H9 (cell line): ENCODE measurements around the gene MKNK2. TPM values are rescaled to one million over a fixed set of nuclear protein-coding genes. Genes with fewer than 3 reads are reported as not detected.

Source experiments
- DNase-seq: peaks from one replicate; pipeline ENCODE4 v3.0.0-alpha.2; 2017
- H2AFZ ChIP-seq: one replicate; pipeline ENCODE4 v1.6.1; 2013; ENCODE audit warnings: mild to moderate bottlenecking, low read length, control low read depth, moderate library complexity
- H2AK5ac ChIP-seq: 2 replicates; pipeline ENCODE4 v1.6.1; 2013; ENCODE audit warnings: low read length, control low read depth, mixed read lengths; ENCODE audit not compliant: insufficient read length
- H2BK120ac ChIP-seq: one replicate; pipeline ENCODE4 v1.6.1; 2013; ENCODE audit warnings: low read depth, mild to moderate bottlenecking, low read length, control low read depth, inconsistent platforms; ENCODE audit not compliant: poor library complexity, severe bottlenecking
- H2BK12ac ChIP-seq: 2 replicates; pipeline ENCODE4 v1.6.1; 2013; ENCODE audit warnings: low read length, control low read depth, mixed read lengths, low read depth; ENCODE audit not compliant: insufficient read length
- H2BK15ac ChIP-seq: 2 replicates; pipeline ENCODE4 v1.6.1; 2013; ENCODE audit warnings: low read depth, low read length, control low read depth
- H2BK20ac ChIP-seq: one replicate; pipeline ENCODE4 v1.6.1; 2013; ENCODE audit warnings: low read depth, mild to moderate bottlenecking, low read length, control low read depth, inconsistent platforms; ENCODE audit not compliant: poor library complexity, severe bottlenecking
- H2BK5ac ChIP-seq: 2 replicates; pipeline ENCODE4 v1.6.1; 2013; ENCODE audit warnings: low read length, control low read depth, mixed read lengths; ENCODE audit not compliant: insufficient read length
- H3K14ac ChIP-seq: 2 replicates; pipeline ENCODE4 v1.6.1; 2013; ENCODE audit warnings: low read length, control low read depth; ENCODE audit not compliant: insufficient read depth
- H3K18ac ChIP-seq: 2 replicates; pipeline ENCODE4 v1.6.1; 2013; ENCODE audit warnings: low read depth, mild to moderate bottlenecking, mixed read lengths, low read length, control low read depth; ENCODE audit not compliant: insufficient read length
- H3K23ac ChIP-seq: 2 replicates; pipeline ENCODE4 v1.6.1; 2013; ENCODE audit warnings: low read length, control low read depth, mixed read lengths, low read depth; ENCODE audit not compliant: insufficient read length
- H3K23me2 ChIP-seq: 2 replicates; pipeline ENCODE4 v1.6.1; 2013; ENCODE audit warnings: low read depth, mild to moderate bottlenecking, mixed read lengths, low read length, control low read depth; ENCODE audit not compliant: insufficient read length, poor library complexity, severe bottlenecking
- H3K27ac ChIP-seq: 2 replicates; pipeline ENCODE4 v1.5.1; 2013; ENCODE audit warnings: low read length, control low read depth, mixed read lengths, low read depth; ENCODE audit not compliant: insufficient read length
- H3K27me3 ChIP-seq: 2 replicates; pipeline ENCODE4 v1.6.1; 2013; ENCODE audit warnings: low read length, control low read depth, inconsistent platforms; ENCODE audit not compliant: insufficient read depth
- H3K4ac ChIP-seq: 2 replicates; pipeline ENCODE4 v1.6.1; 2013; ENCODE audit warnings: low read depth, mild to moderate bottlenecking, control low read depth, inconsistent platforms, low read length, moderate library complexity
- H3K4me1 ChIP-seq: 2 replicates; pipeline ENCODE4 v1.6.1; 2013; ENCODE audit warnings: low read length, control low read depth, inconsistent platforms; ENCODE audit not compliant: insufficient read depth
- H3K4me2 ChIP-seq: 2 replicates; pipeline ENCODE4 v1.6.1; 2013; ENCODE audit warnings: low read length, control low read depth, mixed read lengths; ENCODE audit not compliant: insufficient read length, insufficient read depth
- H3K56ac ChIP-seq: 2 replicates; pipeline ENCODE4 v1.6.1; 2013; ENCODE audit warnings: low read depth, mild to moderate bottlenecking, mixed read lengths, low read length, control low read depth; ENCODE audit not compliant: insufficient read length
- H3K79me1 ChIP-seq: 2 replicates; pipeline ENCODE4 v1.6.1; 2013; ENCODE audit warnings: low read depth, mild to moderate bottlenecking, moderate library complexity, low read length, control low read depth, inconsistent platforms; ENCODE audit not compliant: insufficient read depth, poor library complexity, severe bottlenecking
- H3K79me2 ChIP-seq: 2 replicates; pipeline ENCODE4 v1.6.1; 2013; ENCODE audit warnings: low read length, control low read depth, inconsistent platforms; ENCODE audit not compliant: insufficient read depth
- H3K9ac ChIP-seq: 2 replicates; pipeline ENCODE4 v1.6.1; 2013; ENCODE audit warnings: low read length, control low read depth, mixed read lengths; ENCODE audit not compliant: insufficient read length; ENCODE audit errors: extremely low read depth
- H3K9me3 ChIP-seq: one replicate; pipeline ENCODE4 v1.6.1; 2013; ENCODE audit warnings: low read depth, low read length, inconsistent platforms; ENCODE audit not compliant: control insufficient read depth
- H3T11ph ChIP-seq: one replicate; pipeline ENCODE4 v1.6.1; 2013; ENCODE audit warnings: mild to moderate bottlenecking, low read length, control low read depth, inconsistent platforms
- H4K20me1 ChIP-seq: one replicate; pipeline ENCODE4 v1.6.1; 2013; ENCODE audit not compliant: control insufficient read depth, insufficient read length, insufficient read depth
- H4K5ac ChIP-seq: 2 replicates; pipeline ENCODE4 v1.6.1; 2013; ENCODE audit warnings: low read depth, mild to moderate bottlenecking, mixed read lengths, low read length, control low read depth; ENCODE audit not compliant: insufficient read length
- H4K8ac ChIP-seq: replicated peaks from 2 replicates; pipeline ENCODE4 v1.6.1; 2013; ENCODE audit warnings: low read length, control low read depth, mixed read lengths, low read depth; ENCODE audit not compliant: insufficient read length
- H4K91ac ChIP-seq: 2 replicates; pipeline ENCODE4 v1.6.1; 2013; ENCODE audit warnings: low read depth, mild to moderate bottlenecking, moderate library complexity, mixed read lengths, low read length, control low read depth; ENCODE audit not compliant: insufficient read length
- H3K27ac Mint-ChIP-seq, 3 experiments: 2 replicates in 2 of 3; 3 replicates in 1 of 3; pipeline ENCODE4 v1.8.0; 2020 to 2021; ENCODE audit warnings: mixed read lengths in 3 of 3, mild to moderate bottlenecking in 1 of 3, moderate library complexity in 1 of 3
- H3K27me3 Mint-ChIP-seq: 2 replicates; pipeline ENCODE4 v1.8.0; 2021; ENCODE audit warnings: low read depth, mild to moderate bottlenecking, moderate library complexity, mixed read lengths
- H3K36me3 Mint-ChIP-seq, 3 experiments: 2 replicates in 2 of 3; 3 replicates in 1 of 3; pipeline ENCODE4 v1.8.0; 2020 to 2021; ENCODE audit warnings: low read depth in 3 of 3, mixed read lengths in 3 of 3; ENCODE audit not compliant: insufficient read depth in 1 of 3
- H3K4me1 Mint-ChIP-seq, 2 experiments: 2 replicates each; pipeline ENCODE4 v1.8.0; 2020; ENCODE audit warnings: mixed read lengths in 2 of 2
- H3K4me3 Mint-ChIP-seq, 2 experiments: 2 replicates in 1 of 2; 3 replicates in 1 of 2; pipeline ENCODE4 v1.8.0; 2020 to 2021; ENCODE audit warnings: mild to moderate bottlenecking in 2 of 2, mixed read lengths in 2 of 2, moderate library complexity in 1 of 2
- H3K9me3 Mint-ChIP-seq, 2 experiments: 2 replicates in 1 of 2; 3 replicates in 1 of 2; pipeline ENCODE4 v1.8.0; 2020; ENCODE audit warnings: mild to moderate bottlenecking in 2 of 2, mixed read lengths in 2 of 2, moderate library complexity in 1 of 2
- CTCF ChIP-seq: fragments of 200-600 bp; sonication (generic); conservative IDR thresholded peaks from 3 replicates; pipeline ENCODE4 v1.8.0; 2021; ENCODE audit warnings: antibody characterized with exemption, mild to moderate bottlenecking
- WGBS: extraction: QIAGEN DNeasy Blood & Tissue Kit; methylation state at CpG from one replicate; pipeline ENCODE4 v1.1.7; 2013; ENCODE audit warnings: missing lambda C conversion rate, low lambda C conversion rate, mixed read lengths; ENCODE audit not compliant: insufficient read length; ENCODE audit errors: extremely low coverage; 5-methylcytosine and 5-hydroxymethylcytosine counted together
- total RNA-seq: library from RNA; stranded (reverse); gene quantifications from 2 replicates; pipeline ENCODE4 v1.2.1, GENCODE V29; 2021

Gene MKNK2
- total RNA-seq, 1 experiment from 2014 or later: 153 TPM

GRCh38 chr19:1998712-1999708 lies 52.0 kb downstream of the MKNK2 start:
- H3K18ac ChIP-seq: no peak overlapping the region
- H3K27me3 ChIP-seq: no peaks in the 10 kb centered on the region
- no peaks in the 10 kb centered on the region for H3K9me3 ChIP-seq
- H3K4me1 ChIP-seq: no peaks in the 10 kb centered on the region
- peaks cover 5 to 10% of the 10 kb centered on the region in 2 experiments; a peak in 3 of 5 replicates for H3K9me3 Mint-ChIP-seq
- no CpG with 5 or more reads among the region's 52 CpGs for WGBS
- H3K4me2 ChIP-seq: no peak overlapping the region
- H4K5ac ChIP-seq: no peak overlapping the region
- no peaks in the 10 kb centered on the region for H3K79me2 ChIP-seq
- no peak overlapping the region for H3K14ac ChIP-seq
- H3K4ac ChIP-seq: no peak overlapping the region
- no peak overlapping the region for H4K8ac ChIP-seq
- no peak overlapping the region for H2BK20ac ChIP-seq
- no peaks in the 10 kb centered on the region for H3K23me2 ChIP-seq
- H3K27me3 Mint-ChIP-seq: no peaks in the 10 kb centered on the region; the same call in 1 of the 2 replicates
- H4K20me1 ChIP-seq: no peaks in the 10 kb centered on the region
- no peak overlapping the region for H2AK5ac ChIP-seq
- no peak for TF ChIP-seq CTCF
- no peak overlapping the region for H2BK12ac ChIP-seq
- no peak overlapping the region for H2BK120ac ChIP-seq
- H3K27ac Mint-ChIP-seq: no peak overlapping the region
- DNase-seq: no peak
- no peak overlapping the region for H2AFZ ChIP-seq
- H2BK5ac ChIP-seq: no peak overlapping the region
- H3K79me1 ChIP-seq: no peaks in the 10 kb centered on the region
- H3K9ac ChIP-seq: no peak overlapping the region
- no peak overlapping the region for H4K91ac ChIP-seq
- no peak overlapping the region for H3K27ac ChIP-seq
- peaks cover 36 to 70% (median 65%) of the 10 kb centered on the region in 3 experiments for H3K36me3 Mint-ChIP-seq
- peaks cover 3 to 4% of the 10 kb centered on the region in 2 experiments for H3K4me1 Mint-ChIP-seq
- H3K56ac ChIP-seq: no peak overlapping the region
- H3T11ph ChIP-seq: no peak overlapping the region
- H3K23ac ChIP-seq: no peak overlapping the region
- no peak overlapping the region for H2BK15ac ChIP-seq
- no peak overlapping the region for H3K4me3 Mint-ChIP-seq
